Natural killer cell (primary cell): Measurements from ENCODE around the gene FRMD6. TPM values are rescaled to one million over a fixed set of nuclear protein-coding genes. Genes with fewer than 3 reads are reported as not detected.

ENCODE experiments used
- ATAC-seq, 3 donors: fragments of 150-1000 bp in 2 of 3; fragments of 200-7000 bp in 1 of 3; cut with Tn5 transposase; 1 replicate in 1 of 3; 2 replicates in 2 of 3; pipeline ENCODE4 v1.10.0; 2021; ENCODE audit warnings: mild to moderate bottlenecking in 2 of 3, moderate library complexity in 2 of 3
- DNase-seq, 2 donors: peaks; one replicate each; pipeline versions ENCODE4 v3.0.0 to v3.0.0-alpha.2; 2013 to 2021; ENCODE audit warnings: mixed read lengths in 1 of 2
- H3K27ac ChIP-seq: one replicate; pipeline ENCODE4 v1.5.1; 2013; ENCODE audit warnings: mild to moderate bottlenecking, low read length
- H3K27me3 ChIP-seq: one replicate; pipeline ENCODE4 v1.6.1; 2013; ENCODE audit warnings: low read length; ENCODE audit not compliant: control insufficient read depth, insufficient read depth
- H3K36me3 ChIP-seq: one replicate; pipeline ENCODE4 v1.6.1; 2013; ENCODE audit warnings: low read length; ENCODE audit not compliant: control insufficient read depth, insufficient read depth
- H3K4me1 ChIP-seq: one replicate; pipeline ENCODE4 v1.6.1; 2013; ENCODE audit warnings: low read length; ENCODE audit not compliant: control insufficient read depth, insufficient read depth
- H3K4me3 ChIP-seq: one replicate; pipeline ENCODE4 v1.5.1; 2013; ENCODE audit warnings: low read length
- H3K9me3 ChIP-seq: one replicate; pipeline ENCODE4 v1.6.1; 2013; ENCODE audit warnings: low read length; ENCODE audit not compliant: control insufficient read depth, insufficient read depth
- H3K27ac Mint-ChIP-seq, 2 donors: one replicate each; pipeline ENCODE4 v1.8.0; 2022; ENCODE audit warnings: mild to moderate bottlenecking in 2 of 2, mixed read lengths in 2 of 2, moderate library complexity in 1 of 2
- H3K27me3 Mint-ChIP-seq, 2 donors: one replicate each; pipeline ENCODE4 v1.8.0; 2022; ENCODE audit warnings: low read depth in 2 of 2, mixed read lengths in 2 of 2
- H3K36me3 Mint-ChIP-seq: one replicate; pipeline ENCODE4 v1.8.0; 2022; ENCODE audit warnings: mixed read lengths
- H3K4me1 Mint-ChIP-seq, 2 donors: one replicate each; pipeline ENCODE4 v1.8.0; 2022; ENCODE audit warnings: mixed read lengths in 2 of 2
- H3K4me3 Mint-ChIP-seq: one replicate; pipeline ENCODE4 v1.8.0; 2022; ENCODE audit warnings: mild to moderate bottlenecking, moderate library complexity, mixed read lengths
- H3K9me3 Mint-ChIP-seq, 2 donors: one replicate each; pipeline ENCODE4 v1.8.0; 2022; ENCODE audit warnings: mixed read lengths in 2 of 2
- WGBS: methylation state at CpG from one replicate; pipeline ENCODE4 v1.1.7; 2013; ENCODE audit warnings: missing lambda C conversion rate; ENCODE audit not compliant: insufficient coverage; 5-methylcytosine and 5-hydroxymethylcytosine counted together
- intact Hi-C: fragments of 100-400 bp; cut with micrococcal nuclease; formaldehyde crosslinking; loops from one replicate; pipeline ENCODE4 v1.14.2; 2022
- total RNA-seq, 4 donors: library from RNA; stranded (reverse); fragments of 120-200 nt in 1 of 4; gene quantifications; one replicate each; pipeline versions ENCODE4 v1.2.3 to v1.2.4, GENCODE V29; 2013 to 2022
- TF ChIP-seq, protein P1 (sequence below): fragments of 200-600 bp; IDR thresholded peaks from one replicate; pipeline ENCODE4 v1.8.0; 2022; ENCODE audit warnings: antibody characterized with exemption

FRMD6 gene
- total RNA-seq, 3 donors from 2014 or later (not counting 1 experiment from before 2014, with no cell fraction given) = 1.5 to 3.8 (median 2.3) TPM

DNA sequence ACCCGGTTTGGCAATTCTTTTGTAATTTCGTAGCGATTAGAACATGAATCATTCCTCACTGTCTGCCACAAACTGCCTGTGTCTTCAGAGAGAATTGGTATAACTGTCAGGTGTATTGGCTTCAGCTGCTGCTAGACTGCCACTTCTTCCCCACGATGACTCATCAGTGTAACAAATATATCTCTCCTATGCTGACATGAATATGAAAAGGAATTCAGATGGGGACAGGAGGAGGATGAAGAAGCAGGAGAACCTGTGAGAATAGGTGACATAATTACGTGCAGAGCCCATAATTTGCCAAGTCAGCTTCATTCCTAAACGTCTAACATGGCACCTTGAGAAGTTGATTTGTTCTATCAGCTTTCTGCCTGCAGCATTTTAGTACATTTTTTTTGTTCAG lies 64.9 kb downstream of the FRMD6 start:
- Histone ChIP-seq H3K36me3 (no peaks in the 10 kb centered on the region), H3K4me3 (no peak overlapping the region), H3K27me3 (no peaks in the 10 kb centered on the region), H3K9me3 (no peaks in the 10 kb centered on the region), H3K4me1 (no peaks in the 10 kb centered on the region), H3K27ac (no peak overlapping the region)
- WGBS = 66% methylated on average over 5 of the region's 6 CpGs
- peak overlapping the region in 1 of 2 donors; percentile 40 for H3K27ac Mint-ChIP-seq
- peak; percentile 43 to 75 (median 64) for ATAC-seq
- H3K4me1 Mint-ChIP-seq = peaks cover 17% of the 10 kb centered on the region in 2 donors
- H3K9me3 Mint-ChIP-seq = no peaks in the 10 kb centered on the region
- DNase-seq = no peak
- intact Hi-C loops = no loop called here
- TF ChIP-seq, protein P1, sequence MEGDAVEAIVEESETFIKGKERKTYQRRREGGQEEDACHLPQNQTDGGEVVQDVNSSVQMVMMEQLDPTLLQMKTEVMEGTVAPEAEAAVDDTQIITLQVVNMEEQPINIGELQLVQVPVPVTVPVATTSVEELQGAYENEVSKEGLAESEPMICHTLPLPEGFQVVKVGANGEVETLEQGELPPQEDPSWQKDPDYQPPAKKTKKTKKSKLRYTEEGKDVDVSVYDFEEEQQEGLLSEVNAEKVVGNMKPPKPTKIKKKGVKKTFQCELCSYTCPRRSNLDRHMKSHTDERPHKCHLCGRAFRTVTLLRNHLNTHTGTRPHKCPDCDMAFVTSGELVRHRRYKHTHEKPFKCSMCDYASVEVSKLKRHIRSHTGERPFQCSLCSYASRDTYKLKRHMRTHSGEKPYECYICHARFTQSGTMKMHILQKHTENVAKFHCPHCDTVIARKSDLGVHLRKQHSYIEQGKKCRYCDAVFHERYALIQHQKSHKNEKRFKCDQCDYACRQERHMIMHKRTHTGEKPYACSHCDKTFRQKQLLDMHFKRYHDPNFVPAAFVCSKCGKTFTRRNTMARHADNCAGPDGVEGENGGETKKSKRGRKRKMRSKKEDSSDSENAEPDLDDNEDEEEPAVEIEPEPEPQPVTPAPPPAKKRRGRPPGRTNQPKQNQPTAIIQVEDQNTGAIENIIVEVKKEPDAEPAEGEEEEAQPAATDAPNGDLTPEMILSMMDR = no peak
- H3K4me3 Mint-ChIP-seq = no peak overlapping the region
- H3K27me3 Mint-ChIP-seq = peaks cover 0 to 22% of the 10 kb centered on the region in 2 donors
- H3K36me3 Mint-ChIP-seq = no peaks in the 10 kb centered on the region

DNA sequence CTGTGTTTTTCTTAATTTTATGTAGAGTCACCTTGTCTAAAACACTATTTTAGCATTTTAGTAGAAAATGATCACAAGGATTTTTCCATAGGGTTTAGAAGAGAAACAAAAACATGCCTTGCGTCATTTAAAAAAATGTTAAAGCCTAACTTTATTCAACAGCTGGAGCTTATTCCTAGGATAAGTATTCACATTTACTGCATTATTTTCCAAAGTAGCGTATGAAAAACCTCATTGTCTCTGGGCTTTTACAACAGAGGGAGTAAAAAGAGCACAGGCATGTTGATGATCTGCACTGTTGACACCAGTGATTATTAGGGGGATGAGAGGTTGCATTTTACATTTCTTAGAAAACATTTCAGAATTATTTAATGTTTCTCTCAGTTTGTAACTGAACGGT lies 66.1 kb downstream of the FRMD6 start:
- Mint-ChIP-seq H3K9me3 (no peaks in the 10 kb centered on the region), H3K27ac (no peak overlapping the region), H3K4me1 (peaks cover 17% of the 10 kb centered on the region in 2 donors), H3K4me3 (no peak overlapping the region), H3K27me3 (peaks cover 0 to 22% of the 10 kb centered on the region in 2 donors), H3K36me3 (no peaks in the 10 kb centered on the region)
- no peak for DNase-seq
- Histone ChIP-seq H3K27ac (no peak overlapping the region), H3K4me3 (no peak overlapping the region), H3K27me3 (no peaks in the 10 kb centered on the region), H3K9me3 (no peaks in the 10 kb centered on the region), H3K4me1 (no peaks in the 10 kb centered on the region), H3K36me3 (no peaks in the 10 kb centered on the region)
- TF ChIP-seq, protein P1 = no peak
- 96% methylated on average over 3 of the region's 3 CpGs for WGBS
- ATAC-seq = no peak
- intact Hi-C loops = no loop called here

DNA sequence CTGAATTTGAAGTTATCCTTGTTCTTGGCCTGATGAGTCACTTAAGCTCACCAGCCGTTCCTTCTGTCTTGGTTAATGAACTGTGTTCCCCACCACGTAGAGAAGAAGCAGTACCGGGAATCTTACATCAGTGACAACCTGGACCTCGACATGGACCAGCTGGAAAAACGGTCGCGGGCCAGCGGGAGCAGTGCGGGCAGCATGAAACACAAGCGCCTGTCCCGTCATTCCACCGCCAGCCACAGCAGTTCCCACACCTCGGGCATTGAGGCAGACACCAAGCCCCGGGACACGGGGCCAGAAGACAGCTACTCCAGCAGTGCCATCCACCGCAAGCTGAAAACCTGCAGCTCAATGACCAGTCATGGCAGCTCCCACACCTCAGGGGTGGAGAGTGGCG lies 68.2 kb downstream of the FRMD6 start:
- H3K27ac ChIP-seq = no peak overlapping the region
- H3K27ac Mint-ChIP-seq = no peak overlapping the region
- peaks cover 0 to 22% of the 10 kb centered on the region in 2 donors for H3K27me3 Mint-ChIP-seq
- H3K4me1 Mint-ChIP-seq = peaks cover 17% of the 10 kb centered on the region in 2 donors
- H3K4me3 Mint-ChIP-seq = no peak overlapping the region
- DNase-seq (no peak), ATAC-seq (no peak)
- TF ChIP-seq, protein P1 = no peak
- H3K4me3 ChIP-seq = no peak overlapping the region
- intact Hi-C loops = no loop called here
- H3K36me3 Mint-ChIP-seq = no peaks in the 10 kb centered on the region
- no peaks in the 10 kb centered on the region for H3K4me1 ChIP-seq
- H3K36me3 ChIP-seq = no peaks in the 10 kb centered on the region
- no peaks in the 10 kb centered on the region for H3K27me3 ChIP-seq
- WGBS = 96% methylated on average over 17 of the region's 17 CpGs
- H3K9me3 ChIP-seq = no peaks in the 10 kb centered on the region
- H3K9me3 Mint-ChIP-seq = no peaks in the 10 kb centered on the region

DNA sequence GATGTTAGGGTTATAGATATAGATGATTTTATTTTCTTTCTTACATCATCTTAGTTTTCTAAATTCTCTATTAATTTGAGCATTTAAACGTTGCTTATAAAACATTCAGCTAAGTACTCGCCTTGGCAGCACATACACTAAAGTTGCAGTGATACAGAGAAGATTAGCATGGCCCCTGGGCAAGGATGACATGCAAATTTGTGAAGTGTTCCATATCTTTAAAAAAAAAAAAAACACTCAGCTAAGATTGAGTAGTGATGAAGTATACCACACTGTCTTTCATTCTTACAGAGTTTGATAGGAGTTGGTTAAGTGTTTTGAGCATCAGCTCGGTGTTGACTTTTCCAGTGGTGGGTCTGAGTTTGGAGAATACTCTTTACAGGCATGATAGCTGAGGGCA lies 72.3 kb downstream of the FRMD6 start:
- no peaks in the 10 kb centered on the region for H3K36me3 Mint-ChIP-seq
- H3K4me3 Mint-ChIP-seq = no peak overlapping the region
- WGBS = 97% methylated on average over 2 of the region's 3 CpGs
- no peaks in the 10 kb centered on the region for H3K4me1 ChIP-seq
- no peaks in the 10 kb centered on the region for H3K4me1 Mint-ChIP-seq
- TF ChIP-seq, protein P1 = no peak
- intact Hi-C loops = no loop called here
- no peak for DNase-seq
- no peaks in the 10 kb centered on the region for H3K9me3 Mint-ChIP-seq
- H3K36me3 ChIP-seq = no peaks in the 10 kb centered on the region
- H3K4me3 ChIP-seq = no peak overlapping the region
- no peak for ATAC-seq
- peaks cover 0 to 11% of the 10 kb centered on the region in 2 donors for H3K27me3 Mint-ChIP-seq
- H3K9me3 ChIP-seq = no peaks in the 10 kb centered on the region
- H3K27ac ChIP-seq = no peak overlapping the region
- no peaks in the 10 kb centered on the region for H3K27me3 ChIP-seq
- H3K27ac Mint-ChIP-seq = no peak overlapping the region
